CD4-positive, alpha-beta T cell treated with Interleukin-15 for 4 hours (primary cell): ENCODE measurements around the gene EDN1.
A peak's percentile ranks its signal among the peaks of the same experiment; 100 is the strongest.

Experiments used
- DNase-seq: peaks from one replicate; pipeline ENCODE4 v3.0.0-alpha.2; 2020; ENCODE audit warnings: low spot score

Gene EDN1

DNA sequence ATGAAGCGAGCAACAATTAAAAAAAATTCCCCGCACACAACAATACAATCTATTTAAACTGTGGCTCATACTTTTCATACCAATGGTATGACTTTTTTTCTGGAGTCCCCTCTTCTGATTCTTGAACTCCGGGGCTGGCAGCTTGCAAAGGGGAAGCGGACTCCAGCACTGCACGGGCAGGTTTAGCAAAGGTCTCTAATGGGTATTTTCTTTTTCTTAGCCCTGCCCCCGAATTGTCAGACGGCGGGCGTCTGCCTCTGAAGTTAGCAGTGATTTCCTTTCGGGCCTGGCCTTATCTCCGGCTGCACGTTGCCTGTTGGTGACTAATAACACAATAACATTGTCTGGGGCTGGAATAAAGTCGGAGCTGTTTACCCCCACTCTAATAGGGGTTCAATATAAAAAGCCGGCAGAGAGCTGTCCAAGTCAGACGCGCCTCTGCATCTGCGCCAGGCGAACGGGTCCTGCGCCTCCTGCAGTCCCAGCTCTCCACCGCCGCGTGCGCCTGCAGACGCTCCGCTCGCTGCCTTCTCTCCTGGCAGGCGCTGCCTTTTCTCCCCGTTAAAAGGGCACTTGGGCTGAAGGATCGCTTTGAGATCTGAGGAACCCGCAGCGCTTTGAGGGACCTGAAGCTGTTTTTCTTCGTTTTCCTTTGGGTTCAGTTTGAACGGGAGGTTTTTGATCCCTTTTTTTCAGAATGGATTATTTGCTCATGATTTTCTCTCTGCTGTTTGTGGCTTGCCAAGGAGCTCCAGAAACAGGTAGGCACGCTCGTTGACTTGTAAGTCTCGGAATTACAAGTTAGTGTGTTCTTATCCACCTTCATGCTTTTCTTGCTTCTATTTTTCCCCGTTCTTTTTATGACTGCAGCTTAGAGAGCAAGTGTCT lies at the start of gene EDN1:
Gene EDN1 (plus strand): TSS at position 429 of the 888 bp plus-strand sequence. CDS start 269 bp downstream, at position 698.
- DNase-seq = peak; percentile 29

DNA sequence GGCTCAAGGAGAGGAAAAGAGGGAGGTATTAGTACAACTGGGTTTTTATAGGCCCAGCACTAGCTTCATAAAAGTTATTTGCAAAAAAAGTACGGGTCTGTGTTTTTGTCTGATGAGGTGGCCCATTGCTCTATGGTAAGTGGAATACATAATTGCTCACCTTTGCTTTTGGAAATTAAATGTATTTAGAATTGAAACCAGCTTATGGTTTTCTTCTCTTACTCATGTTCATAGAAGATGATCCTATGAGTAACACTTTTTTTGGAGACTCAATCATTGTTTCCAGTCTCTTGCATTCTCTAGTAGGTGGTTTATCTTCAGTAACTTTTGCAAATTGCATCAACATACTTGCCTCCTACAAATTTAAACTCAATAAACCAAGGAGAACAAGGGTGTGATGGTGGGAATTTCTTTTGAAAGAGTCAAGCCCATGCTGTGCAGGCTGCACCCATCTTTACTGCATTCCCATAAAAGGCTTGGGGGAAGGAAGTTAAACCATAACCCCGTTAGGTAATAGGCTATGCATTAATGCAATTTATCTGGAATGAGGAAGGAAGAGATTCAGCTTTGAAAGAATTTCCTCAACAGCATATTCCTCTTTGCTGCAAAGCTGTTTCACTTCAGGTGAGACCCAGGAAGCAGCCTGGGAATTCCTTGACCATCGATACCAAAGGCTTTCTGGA lies 48.5 kb upstream of the EDN1 start:
- no peak for DNase-seq

GRCh38 chr6:12243169-12243568 lies 47.0 kb upstream of the EDN1 start:
- DNase-seq = no peak

- DNase-seq = no peak
These were observed 44.8 kb upstream of the EDN1 start for GRCh38 chr6:12245360-12245759.

GRCh38 chr6:12245763-12246718 lies 44.1 kb upstream of the EDN1 start:
- DNase-seq = no peak

DNA sequence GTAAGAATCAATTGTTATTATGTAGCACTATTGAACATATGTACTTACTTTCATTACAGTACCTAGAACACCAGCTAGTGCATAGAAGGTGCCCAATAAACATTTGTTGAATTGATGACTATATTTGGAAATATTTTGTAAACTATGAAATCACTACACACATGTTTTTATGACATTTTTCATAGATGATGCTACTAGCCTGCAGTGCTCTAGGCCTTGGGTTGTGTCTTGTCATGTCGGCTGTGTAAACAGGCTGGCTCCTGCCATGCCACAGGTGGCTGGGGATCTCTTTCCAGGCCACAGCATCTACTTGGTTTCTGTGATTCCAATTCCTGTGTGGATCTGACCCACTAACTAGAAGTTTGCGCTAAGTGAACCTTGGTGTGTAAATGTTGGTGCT lies 43.3 kb upstream of the EDN1 start:
- DNase-seq = no peak

- no peak for DNase-seq
These were observed 40.4 kb upstream of the EDN1 start for GRCh38 chr6:12249541-12250382.

DNA sequence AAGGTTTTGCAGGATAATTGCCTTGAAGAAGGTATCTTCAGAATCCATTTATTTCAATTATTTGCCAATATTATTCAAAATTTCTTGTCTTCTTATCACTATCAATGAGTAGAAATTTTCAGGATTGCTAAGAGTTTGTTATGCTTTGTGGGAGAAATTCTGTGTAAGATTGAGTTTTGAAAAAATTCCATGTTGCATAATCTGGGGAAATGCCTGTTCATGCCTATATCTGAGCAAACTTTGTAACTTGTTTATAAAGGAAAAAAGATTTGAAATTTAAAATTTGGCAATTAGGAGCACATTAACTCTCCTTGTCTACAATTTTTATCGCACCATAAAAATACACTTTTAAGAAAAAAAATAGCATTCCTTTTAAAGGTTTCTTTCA lies 39.8 kb upstream of the EDN1 start:
- no peak for DNase-seq

GRCh38 chr6:12254210-12254609 lies 36.0 kb upstream of the EDN1 start:
- no peak for DNase-seq

- no peak for DNase-seq
These were observed 32.0 kb upstream of the EDN1 start for GRCh38 chr6:12258191-12258590.

DNA sequence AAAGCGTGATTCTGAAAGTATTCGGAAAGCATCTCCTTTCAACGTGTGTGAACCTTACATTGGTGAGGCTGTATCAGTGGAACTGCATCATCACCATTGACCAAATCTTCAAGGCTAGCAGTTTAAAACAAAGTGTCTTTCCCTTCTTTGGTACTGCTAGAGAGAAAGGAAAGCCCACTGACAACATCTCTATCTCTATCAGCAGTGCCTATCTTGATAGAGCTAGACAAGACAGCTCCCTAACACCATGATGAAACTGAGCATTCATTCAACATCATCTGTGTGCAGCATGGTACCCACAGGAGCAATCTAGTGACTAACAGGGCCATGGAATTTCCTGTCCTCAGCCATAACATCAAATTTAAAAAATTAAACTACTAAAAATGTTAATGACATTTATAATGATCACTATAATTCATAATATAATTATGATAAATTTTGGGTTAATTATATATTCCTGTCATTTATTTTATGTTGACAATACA lies 31.5 kb upstream of the EDN1 start:
- no peak for DNase-seq

DNA sequence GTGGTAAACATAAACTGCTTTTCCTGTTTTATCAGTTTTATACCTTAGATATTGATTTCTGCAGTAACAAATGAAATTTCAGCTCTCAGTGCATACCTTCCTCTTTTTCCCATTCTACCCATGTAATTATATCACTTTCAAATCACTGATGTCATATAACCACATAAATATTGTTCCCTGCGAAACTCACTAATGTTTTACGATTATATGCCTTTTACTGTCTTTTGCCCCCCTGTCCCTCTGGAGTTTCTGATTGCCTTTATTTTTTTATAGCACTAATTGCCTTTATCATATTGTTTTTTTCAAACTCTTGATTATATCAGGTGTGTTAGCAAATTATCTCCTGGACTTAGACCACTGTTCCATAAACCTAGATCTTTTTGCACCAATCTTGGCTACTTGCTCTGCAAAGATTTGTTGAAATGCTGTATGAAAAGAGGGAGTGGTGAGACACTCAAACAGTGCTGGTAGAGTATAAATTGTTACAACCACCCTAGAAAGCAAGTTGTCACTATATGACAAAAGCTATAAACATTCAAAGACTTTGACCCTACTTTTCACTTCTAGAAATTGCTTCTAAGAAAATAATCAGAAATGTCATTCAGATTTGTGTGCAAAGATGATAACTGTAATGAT lies 29.6 kb upstream of the EDN1 start:
- no peak for DNase-seq

DNA sequence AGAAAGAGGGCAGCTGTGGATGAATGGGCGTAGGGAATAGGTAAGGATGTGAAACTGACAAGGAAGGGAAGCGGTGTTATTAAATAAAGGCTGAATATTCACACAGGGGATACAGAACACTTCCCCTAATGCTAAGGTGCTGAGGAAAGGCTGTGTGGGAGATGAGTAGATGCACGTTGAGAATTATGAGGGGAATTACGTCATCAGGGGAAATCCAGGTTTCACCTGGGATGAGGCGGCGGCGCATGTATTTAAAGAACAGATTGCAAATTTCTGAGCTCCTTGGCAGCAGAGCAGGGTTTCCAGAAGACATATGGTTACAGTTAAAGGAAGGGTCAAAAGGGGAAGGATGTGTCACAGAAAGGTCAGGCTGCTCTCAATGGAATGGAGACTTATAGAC lies 28.7 kb upstream of the EDN1 start:
- DNase-seq = no peak

GRCh38 chr6:12262236-12263061 lies 27.7 kb upstream of the EDN1 start:
- DNase-seq = no peak

DNA sequence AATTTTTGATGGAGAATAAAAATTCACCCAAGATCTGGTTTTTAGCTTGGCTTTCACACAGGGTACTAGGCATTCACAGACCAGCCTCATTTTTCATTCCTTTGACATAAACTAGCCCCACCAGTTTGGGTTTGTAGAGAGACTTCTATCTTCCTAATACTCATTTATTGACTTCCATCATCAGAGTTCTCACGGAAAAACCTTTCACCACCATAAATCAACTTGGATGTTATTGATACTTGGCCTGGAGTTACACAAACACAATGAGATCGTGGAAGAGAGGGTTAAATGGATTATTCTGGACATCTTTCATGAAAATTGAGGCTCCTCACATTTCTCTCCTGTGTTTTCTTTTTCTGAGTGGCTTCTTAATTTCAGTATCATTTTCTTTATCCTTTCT lies 26.8 kb upstream of the EDN1 start:
- no peak for DNase-seq

- DNase-seq = no peak
These were observed 25.5 kb upstream of the EDN1 start for GRCh38 chr6:12264671-12265070.

DNA sequence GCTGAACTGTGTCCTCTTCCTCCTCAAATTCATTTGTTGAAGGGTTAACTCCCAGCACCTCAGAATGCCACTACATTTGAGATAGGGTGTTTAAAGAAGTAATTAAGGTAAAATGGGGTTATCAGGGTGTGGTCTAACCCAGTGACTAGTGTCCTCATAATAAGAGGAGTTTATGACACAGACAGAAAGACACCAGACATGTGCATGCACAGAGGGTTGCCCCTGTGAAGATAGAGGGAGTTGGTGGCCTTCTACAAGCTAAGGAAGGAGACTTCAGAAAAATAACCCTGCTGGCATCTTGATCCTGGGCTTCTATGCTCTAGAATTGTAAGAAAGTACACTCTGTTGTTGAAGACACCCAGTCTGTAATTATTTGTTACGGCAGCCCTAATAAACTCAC lies 24.9 kb upstream of the EDN1 start:
- DNase-seq = no peak

DNA sequence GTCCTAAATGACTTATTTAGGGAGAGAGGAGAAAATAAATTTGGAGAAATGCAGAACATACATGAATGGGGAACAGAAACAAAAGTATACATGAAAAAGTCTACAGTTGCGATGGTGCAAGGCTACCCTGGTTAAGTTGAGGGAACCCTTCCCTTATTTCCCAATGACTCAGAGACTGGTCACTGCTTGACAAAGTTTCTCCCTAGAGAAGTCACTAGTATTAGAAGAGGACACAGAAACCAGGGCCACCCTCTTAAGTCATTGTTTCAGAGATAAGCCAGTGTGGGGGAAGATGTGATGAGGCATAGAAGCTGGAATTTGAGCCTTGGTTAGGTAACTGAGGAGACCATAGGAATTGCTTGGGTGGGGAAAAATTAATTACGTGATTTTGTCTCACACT lies 24.4 kb upstream of the EDN1 start:
- no peak for DNase-seq

DNA sequence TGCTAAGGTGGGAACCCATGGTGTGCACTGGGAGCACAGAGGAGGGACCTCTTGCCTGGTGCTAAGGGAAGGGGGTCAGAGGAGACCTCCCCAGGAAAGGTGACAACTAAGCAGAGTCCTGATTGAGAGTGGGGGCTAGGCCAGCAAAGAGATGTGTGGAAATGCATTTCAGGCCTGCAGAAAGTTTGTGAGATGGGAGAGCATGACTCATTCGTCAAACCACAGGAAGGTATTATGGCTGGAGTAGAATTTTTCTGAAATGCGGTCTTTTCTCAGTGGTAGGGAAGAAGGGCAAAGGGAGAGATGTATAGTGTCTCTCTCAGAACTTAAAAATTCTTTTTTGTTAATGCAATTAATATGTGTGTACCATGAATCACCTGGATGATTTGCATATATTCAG lies 23.6 kb upstream of the EDN1 start:
- DNase-seq = no peak

GRCh38 chr6:12269110-12269509 lies 21.1 kb upstream of the EDN1 start:
- no peak for DNase-seq
